ENCODE data around the gene ABHD12B.

DNA sequence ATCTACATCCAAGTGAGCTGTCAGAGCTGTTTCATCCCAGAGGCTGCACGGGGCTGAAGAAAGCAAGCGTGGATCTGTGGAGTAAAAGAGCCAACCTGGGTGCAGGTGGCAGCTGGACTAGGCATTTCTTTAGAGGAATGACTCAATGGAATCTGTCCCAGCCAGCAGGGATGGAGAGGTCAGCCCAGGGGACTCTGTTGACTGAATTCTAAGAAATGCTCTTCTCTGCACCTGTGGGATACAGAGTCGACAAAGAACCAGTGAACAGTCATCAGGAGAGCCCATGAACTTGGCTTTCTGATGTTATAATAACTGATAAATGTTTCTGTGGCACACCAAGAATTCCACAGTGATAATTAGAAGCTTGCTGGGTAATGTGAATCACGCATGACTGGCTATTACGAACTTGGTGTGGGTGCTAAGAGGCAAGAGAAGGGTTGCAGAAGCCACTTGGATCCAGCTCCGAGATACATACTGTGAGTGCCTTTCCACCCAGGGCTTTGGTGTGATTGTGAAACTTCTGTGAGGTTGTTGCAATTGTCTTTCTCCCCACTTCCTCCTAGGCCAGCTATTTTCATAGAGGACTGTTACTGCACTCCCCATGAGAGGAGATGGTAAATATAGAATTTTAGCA, 56.3 kb downstream of the ABHD12B start:
- TF ChIP-seq CTCF (IDR thresholded peaks at IDR 0.05 in 8 of 11, conservative IDR thresholded peaks at IDR 0.05 in 3 of 11), result no peak
- no peak for TF ChIP-seq POLR2A (IDR thresholded peaks at IDR 0.05)

Measured in spleen (tissue), 7 donors.